IPS-NIHi7 (cell line): ENCODE data around the gene CDK5RAP2.
"Not testable (repeated sequence)": the region's sequence is repeated elsewhere in the genome, so short reads cannot be mapped to it uniquely, and the experiment has no call there.

Experiments
- DNase-seq: peaks from one replicate; pipeline ENCODE4 v3.0.0; 2012; ENCODE audit warnings: mixed read lengths; ENCODE audit errors: extremely low spot score

Gene CDK5RAP2

DNA sequence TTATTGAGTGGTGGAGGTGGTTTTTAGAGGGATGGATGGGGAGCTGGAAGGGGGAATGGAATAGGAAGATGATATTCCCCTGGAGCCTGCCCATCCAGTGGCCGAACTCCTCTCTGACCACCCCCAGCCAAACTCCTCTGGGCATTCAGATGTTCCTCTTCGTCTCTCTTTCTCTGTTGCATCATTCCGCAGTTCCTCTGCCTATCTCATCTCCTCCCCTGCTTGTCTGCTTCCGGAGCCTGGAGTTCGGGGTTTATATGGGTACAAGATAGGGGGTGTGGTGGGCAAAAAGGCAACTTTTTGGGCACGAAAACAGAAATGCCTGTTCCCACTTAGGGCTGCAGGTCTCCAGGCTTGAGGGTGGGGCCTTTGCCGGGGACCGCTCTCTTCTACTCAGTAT, 12.2 kb upstream of the CDK5RAP2 start:
- no peak for DNase-seq

DNA sequence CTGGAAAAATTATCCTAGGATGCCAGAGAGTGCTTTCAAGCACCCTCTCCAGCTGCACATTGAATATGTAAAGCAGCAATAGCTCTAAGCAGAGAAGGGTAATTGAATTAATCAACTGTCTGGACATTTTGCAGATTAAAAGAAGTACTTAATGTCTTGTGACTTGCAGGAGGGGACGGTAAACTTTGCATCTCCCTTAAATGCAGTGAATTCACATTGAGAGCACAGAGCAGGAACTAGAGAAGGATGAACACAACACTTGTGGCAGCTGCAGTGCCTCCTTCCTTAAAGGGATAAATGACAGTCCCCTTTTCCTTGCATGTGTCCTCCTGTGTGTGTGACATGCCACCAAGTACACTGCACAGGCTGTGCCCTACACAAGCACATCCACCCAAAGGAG, 7.4 kb upstream of the CDK5RAP2 start:
- DNase-seq = no peak

GRCh38 chr9:120583958-120584369, 4.0 kb upstream of the CDK5RAP2 start:
- peak; percentile 46 for DNase-seq

- peak; percentile 39 for DNase-seq
Observed at GRCh38 chr9:120579139-120580050, 572 bp downstream of the CDK5RAP2 start.

DNA sequence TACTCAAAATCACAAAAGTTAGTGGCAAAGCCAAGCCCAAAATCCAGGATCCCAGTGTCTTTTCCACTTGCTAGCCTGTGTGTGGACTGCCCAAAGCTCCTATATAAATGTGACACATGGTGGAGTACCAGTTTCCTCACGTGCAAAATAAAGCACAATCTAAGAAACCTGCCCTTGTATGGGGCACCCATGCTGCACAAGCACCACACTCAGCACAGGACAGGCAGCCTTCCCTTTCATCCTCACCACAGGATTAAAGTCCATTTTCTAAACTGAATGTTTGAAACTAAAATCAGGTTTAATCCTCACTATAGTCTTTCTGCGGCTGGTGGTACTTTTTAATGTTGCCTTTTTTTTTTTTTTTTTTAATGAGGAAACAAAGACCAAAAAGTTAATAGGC, 5.5 kb downstream of the CDK5RAP2 start:
- DNase-seq = no peak

- no peak for DNase-seq
Observed at GRCh38 chr9:120572472-120572871, 7.5 kb downstream of the CDK5RAP2 start.

GRCh38 chr9:120571443-120572257, 8.3 kb downstream of the CDK5RAP2 start:
- DNase-seq = no peak

DNA sequence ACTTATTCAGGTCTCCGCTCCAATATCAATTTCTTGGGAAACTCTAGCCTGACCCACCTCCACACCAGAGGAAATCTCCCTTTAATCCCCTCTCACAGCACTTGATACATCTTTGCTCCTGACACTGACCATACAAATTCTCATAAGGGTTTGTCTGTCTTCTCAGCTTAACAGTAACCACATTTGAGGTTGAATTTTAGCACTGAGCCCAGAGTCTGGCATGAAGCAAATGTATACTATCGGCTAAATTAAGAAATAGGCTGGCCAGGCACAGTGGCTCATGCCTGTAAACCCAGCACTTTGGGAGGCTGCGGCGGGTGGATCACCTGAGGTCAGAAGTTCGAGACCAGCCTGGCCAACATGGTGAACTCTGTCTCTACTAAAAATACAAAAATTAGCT, 9.7 kb downstream of the CDK5RAP2 start:
- no peak for DNase-seq

DNA sequence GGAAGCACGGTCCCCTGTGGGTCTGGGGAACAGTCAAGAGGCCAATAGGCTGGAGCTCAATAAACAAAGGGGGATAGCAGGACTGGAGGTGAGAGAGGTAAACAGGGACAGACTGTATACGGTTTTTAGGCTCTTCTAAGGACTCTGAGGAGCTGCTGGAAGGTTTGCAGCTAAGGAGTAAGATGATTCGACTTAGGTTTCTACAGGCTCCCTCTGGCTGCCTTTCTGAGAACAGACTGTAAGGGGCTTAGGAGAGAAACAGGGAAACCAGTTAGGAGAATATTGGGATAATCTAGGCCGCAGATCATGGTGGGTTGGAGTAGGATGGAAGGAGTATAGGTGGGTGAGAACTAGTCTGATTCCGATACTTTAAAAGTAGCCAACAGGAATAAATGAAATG, 10.4 kb downstream of the CDK5RAP2 start:
- DNase-seq = no peak

DNA sequence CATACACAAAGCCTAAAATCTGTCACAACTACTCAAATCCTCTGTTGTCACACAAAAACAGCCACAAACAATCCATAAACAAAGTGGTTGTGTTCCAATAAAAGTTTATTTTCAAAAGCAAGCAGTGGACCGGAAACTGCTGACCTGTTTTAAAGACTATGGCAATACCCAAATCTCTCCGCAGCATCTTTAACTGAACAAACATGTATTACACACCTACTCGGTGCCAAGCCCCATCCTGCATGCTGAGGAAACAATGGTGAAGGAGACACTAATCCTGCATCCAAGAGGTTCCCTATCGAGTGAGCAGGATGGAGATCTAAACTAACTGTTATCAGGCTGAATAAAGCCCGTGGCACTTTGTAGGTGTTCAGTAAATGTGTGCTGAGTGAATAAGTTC, 11.2 kb downstream of the CDK5RAP2 start:
- DNase-seq = no peak

- no peak for DNase-seq
Observed at GRCh38 chr9:120567874-120568273, 12.1 kb downstream of the CDK5RAP2 start.

- DNase-seq = no peak
Observed at GRCh38 chr9:120567081-120567480, 12.9 kb downstream of the CDK5RAP2 start.

GRCh38 chr9:120564589-120564988, 15.4 kb downstream of the CDK5RAP2 start:
- no peak for DNase-seq

DNA sequence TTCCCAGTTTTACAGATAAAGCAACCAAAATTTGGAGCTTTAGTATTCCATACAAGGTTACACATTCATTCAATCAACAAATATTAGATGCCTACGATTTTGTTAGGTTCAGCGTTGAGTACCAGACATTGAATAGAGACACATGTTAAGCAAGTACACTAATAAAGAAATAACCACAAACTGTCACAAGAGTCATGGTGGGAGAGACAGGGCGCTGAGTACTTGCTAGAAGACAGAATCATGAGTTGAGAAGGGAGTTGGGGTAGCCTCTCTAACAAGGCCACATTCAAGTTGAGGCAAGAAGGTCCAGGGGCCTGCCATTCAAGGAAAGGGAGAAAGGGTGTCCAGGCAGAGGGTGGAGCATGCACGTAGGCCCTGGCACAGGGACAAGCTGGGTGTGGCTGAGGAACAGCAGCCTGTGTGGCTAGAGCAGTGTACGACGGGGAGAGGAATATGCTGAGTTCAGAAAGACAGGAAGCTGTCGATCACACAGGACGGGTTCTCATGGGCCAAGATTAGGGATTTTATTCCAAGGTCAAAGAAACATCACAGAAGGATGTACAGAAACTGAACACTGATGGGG, 17.0 kb downstream of the CDK5RAP2 start:
- no peak for DNase-seq

GRCh38 chr9:120561709-120562108, 18.3 kb downstream of the CDK5RAP2 start:
- DNase-seq = no peak

DNA sequence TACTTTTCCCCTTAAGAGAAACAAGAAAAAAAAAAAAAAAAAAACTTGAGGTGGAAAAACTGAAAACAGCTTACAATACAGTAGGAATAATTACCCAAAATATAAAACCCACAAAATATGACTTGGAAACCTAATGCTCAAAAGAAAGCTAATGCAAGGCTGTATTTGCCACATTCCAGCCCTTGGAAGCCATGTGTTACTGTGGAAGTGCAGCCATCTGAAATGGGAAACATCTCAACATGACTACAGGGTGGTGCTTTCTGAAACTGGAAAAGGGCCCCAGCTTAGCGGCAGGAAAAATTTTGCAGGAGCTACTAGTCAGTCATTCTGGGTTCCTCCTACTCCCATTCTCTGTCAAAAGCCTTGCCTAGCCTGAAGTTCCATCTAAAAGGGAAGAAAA, 20.4 kb downstream of the CDK5RAP2 start:
- DNase-seq = no peak

GRCh38 chr9:120558454-120558853, 21.5 kb downstream of the CDK5RAP2 start:
- no peak for DNase-seq

- no peak for DNase-seq
Observed at GRCh38 chr9:120557205-120557604, 22.8 kb downstream of the CDK5RAP2 start.

GRCh38 chr9:120556775-120557174, 23.2 kb downstream of the CDK5RAP2 start:
- no peak for DNase-seq

DNA sequence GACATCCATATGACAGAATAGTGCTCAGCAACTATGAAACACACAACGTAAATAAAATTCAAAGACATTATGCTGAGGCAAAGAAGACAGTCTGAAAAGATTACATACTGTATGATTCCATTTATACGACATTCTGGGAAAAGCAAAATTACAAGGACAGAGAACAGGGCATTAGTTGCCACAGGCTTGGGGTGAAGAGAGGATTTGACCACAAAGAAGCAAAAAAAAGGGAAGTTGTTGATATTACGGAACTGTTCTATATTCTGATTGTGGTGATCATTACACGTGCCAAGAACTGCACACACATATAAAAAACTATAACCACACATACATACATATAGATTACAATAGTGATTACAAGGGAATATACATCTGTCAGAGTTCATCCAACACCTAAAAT, 24.1 kb downstream of the CDK5RAP2 start:
- DNase-seq = no peak

DNA sequence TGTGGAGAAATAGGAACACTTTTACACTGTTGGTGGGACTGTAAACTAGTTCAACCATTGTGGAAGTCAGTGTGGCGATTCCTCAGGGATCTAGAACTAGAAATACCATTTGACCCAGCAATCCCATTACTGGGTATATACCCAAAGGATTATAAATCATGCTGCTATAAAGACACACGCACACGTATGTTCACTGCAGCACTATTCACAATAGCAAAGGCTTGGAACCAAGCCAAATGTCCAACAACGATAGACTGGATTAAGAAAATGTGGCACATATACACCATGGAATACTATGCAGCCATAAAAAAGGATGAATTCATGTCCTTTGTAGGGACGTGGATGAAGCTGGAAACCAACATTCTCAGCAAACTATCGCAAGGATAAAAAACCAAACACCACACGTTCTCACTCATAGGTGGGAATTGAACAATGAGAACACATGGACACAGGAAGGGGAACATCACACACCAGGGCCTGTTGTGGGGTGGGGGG, 27.7 kb downstream of the CDK5RAP2 start:
- DNase-seq = not testable (repeated sequence)
